Mammary epithelial cell (primary cell): Measurements from ENCODE around the gene ZMAT2.

ENCODE experiments used
- CTCF ChIP-seq, 2 donors: IDR thresholded peaks in 1 of 2; conservative IDR thresholded peaks in 1 of 2; 2 replicates each; pipeline ENCODE4 v1.5.1; 2011 to 2012; ENCODE audit warnings: inconsistent platforms in 2 of 2, low read length in 2 of 2, mild to moderate bottlenecking in 2 of 2, control low read depth in 1 of 2, low read depth in 1 of 2; ENCODE audit not compliant: insufficient read depth in 1 of 2; ENCODE audit errors: extremely low read depth in 1 of 2
- EZH2 ChIP-seq: IDR thresholded peaks from 2 replicates; pipeline ENCODE4 v1.6.1; 2012; ENCODE audit warnings: low read length, inconsistent platforms, borderline replicate concordance

DNA sequence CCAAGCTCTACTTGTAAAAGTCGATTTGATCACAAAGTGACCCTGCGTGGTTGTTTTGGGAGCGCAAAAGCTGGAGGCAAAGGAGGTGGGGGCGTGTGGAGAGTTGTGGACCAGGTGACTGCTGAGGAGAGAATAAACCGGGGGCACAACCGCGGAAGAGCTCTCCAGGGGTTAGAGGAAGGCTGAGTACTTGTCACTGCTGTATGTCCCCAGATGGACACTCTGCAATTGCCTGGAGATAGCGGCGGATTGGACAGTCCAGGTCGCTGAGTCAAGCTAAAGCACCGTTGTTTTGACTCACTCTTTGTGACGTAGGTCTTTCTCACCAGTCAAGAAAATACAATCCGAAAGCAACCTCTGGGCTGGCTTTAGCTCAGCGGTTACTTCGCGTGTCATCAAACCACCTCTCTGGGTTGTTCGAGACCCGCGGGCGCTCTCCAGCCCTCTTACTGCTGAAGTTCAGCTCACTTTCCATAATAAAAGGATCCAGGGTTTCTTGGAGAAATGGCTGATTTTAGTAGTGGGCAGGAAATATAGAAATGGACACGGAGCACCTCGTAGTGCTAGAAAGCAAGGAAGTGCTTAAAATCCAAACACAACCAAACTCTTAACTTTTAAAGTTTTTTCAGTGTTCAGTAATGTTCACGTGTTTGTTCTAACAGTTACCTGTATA lies 25.7 kb downstream of the ZMAT2 start:
- TF ChIP-seq CTCF (conservative IDR thresholded peaks at IDR 0.05 in 1 of 2, IDR thresholded peaks at IDR 0.05 in 1 of 2; ENCODE audit: extremely low read depth in 1 of 2, insufficient read depth in 1 of 2, low read depth in 1 of 2, low read length in 2 of 2) (no peak), EZH2 (no peak)
